ENCODE results near the gene APOH. TPM values are rescaled to one million over a fixed set of nuclear protein-coding genes. Genes with fewer than 3 reads are reported as not detected.
"Not testable (repeated sequence)": the region's sequence is repeated elsewhere in the genome, so short reads cannot be mapped to it uniquely, and the experiment has no call there.

The APOH gene, protein sequence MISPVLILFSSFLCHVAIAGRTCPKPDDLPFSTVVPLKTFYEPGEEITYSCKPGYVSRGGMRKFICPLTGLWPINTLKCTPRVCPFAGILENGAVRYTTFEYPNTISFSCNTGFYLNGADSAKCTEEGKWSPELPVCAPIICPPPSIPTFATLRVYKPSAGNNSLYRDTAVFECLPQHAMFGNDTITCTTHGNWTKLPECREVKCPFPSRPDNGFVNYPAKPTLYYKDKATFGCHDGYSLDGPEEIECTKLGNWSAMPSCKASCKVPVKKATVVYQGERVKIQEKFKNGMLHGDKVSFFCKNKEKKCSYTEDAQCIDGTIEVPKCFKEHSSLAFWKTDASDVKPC
- polyA plus RNA-seq (ENCODE audit: insufficient read length in 10 of 10) = 1 to 10 TPM in 1 of 10 donors, under 1 TPM in 1, not detected in 8; 0.30 to 2.6 TPM
- long read RNA-seq, donor 1 = 0 reads
- long read RNA-seq, donor 2 = 0 reads
- long read RNA-seq, donor 3 = 0 reads
- long read RNA-seq, donor 4 = 0 reads
- long read RNA-seq, donor 5 = 0 reads
- long read RNA-seq, donor 6 = 0 reads
- long read RNA-seq, donor 7 = 0 reads
- long read RNA-seq, donor 8 = 0 reads
- long read RNA-seq, donor 9 = 0 reads

DNA sequence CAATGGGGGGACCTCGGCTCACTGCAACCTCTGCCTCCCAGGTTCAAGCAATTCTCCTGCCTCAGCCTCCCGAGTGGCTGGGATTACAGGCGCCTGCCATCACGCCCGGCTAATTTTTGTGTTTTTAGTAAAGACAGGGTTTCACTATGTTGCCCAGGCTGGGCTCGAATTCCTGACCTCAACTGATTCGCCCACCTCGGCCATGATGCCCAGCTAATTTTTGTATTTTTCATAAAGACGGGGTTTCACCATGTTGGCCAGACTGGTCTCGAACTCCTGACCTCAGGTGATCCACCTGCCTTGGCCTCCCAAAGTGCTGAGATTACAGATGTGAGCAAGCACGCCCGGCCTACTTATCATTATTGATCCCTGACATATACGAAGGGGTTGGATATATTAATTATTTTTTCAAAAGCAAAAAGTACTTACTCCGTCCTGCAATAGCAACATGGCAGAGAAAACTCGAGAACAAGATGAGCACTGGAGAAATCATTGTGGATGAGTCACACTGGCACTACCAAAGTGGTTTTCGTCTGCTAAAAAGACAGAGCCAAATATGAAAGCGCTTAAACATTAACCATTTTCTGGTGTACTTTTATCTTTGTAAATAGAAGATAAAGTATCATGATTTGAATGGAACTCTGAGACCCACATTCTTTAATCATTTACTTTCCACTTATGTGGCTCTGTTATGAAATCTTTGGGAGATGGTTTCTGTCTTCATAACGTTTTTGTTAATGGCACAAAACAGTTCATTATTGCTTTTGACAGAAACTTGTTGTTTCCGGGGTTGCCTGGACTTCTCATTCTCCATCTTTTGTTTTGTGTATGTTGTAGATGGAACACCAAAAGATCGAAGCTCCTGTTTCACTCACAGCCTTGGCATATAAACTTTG lies at the start of gene APOH:
TSS of gene APOH (minus strand) at position 529 of the 896 bp plus-strand sequence. CDS start at position 493, 36 bp downstream.
- DNase-seq = no peak

DNA sequence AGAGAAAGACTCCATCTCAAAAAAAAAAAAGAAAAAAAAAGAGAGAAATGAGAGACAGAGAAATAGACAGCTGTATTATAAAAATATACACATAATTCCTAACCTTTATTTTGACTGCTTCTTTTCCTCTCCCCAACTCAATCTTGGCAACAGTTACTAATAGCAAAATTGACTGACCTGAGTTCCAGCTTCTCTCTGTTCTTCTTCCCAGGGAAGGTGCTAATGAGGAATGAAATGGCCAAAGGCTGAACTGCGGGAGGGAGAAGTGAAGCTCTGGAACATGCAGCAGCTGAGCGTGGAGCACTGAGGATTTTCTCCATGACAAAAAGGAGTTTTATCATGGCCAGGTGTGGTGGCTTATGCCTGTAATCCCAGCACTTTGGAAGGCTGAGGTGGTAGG lies 48.0 kb upstream of the APOH start:
- DNase-seq = no peak

DNA sequence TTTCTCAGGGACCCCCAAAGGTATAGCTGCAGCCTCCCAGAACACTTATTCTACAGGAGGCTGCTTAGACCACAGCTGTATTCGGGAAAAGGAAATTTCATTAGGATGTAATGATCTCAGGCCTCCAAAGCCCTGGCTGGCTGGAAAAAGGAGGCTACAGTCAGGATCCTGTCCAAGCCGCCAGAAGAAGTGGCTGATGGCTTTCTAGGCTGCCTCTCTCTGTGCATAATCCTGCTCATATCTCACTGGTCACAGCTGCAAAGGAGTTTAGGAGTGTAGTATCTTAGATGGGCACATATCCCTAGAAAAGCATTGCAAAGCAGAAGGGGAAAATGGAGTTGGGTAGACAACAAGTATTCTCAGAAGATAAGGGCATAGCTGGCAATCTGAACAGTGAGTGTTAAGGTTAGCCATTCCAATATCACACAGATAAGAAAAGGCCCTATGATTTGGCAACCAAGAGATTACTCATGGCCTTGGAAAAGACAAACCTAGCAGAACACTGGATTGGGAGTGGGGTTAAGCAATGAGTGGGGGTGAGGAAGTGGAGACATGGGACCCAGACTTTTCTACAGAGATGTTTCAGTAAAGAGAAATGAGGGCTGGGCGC lies 47.2 kb upstream of the APOH start:
- DNase-seq = no peak

DNA sequence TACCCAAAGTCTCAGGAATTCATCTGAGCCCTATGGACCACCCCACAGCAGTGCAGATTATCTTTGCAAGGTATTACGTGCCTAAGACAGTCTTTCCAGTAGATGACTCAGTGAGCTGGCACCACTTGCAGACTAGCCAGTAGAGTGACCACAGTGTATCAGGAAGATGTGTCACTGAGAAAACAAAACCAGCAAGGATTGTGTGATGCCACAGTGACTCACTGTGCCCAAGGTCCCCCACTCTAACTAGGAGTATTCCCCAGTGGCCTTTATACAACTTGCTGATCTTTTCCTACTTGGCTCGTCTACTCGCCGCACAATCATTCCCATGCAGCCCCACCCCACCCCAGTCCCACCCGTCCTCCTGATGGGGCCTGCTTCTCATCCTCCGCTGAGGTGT lies 46.4 kb upstream of the APOH start:
- DNase-seq = peak in 1 of 3 donors; percentile 79

DNA sequence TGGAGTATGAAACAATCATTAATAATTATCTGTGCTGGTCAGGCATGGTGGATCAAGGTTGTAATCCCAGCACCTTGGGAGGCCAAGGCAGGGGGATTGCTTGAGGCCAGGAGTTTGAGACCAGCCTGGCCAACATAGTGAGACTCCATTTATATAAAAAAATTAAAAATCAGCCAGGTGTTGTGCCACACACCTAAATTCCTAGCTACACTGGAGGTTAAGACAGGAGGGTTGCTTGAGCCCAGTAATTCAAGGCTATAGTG lies 44.3 kb upstream of the APOH start:
- no peak for DNase-seq

DNA sequence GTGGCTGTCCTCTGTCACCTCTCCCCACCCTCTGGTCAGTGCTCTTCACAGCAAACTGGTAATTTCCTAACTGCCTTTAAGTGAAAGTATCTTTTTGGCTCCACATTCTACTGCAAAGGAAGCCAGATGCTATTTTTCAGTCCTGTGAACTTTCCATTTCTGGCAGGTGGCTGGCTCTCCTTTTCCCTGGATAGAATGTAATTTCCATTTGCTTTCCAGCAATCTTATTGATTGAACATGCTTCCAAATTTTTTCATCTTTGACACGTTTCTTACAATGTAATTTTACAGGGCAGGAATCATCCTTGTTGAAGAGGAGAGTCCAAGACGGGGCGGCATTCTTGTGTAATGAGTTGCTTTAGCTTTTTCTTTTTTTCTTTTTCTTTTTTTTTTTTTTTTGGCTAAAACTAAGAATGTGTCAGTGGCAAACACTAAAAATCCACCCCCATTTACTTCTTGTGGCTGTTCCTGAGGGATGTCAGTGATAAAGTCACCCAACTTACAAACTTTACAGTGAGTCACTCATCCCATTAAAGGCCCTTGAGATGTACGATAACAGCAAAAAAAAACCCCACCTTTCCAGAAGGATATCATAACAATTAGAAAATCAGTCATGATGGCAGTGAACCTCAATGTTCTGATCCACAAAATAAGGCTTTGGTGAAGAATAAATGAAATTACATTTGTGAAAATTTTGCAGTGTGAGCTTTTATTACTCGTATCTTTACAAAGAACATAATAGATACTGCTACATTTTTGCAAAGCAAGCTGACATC lies 43.8 kb upstream of the APOH start:
- DNase-seq = peak; percentile 66 to 81 (median 80)

DNA sequence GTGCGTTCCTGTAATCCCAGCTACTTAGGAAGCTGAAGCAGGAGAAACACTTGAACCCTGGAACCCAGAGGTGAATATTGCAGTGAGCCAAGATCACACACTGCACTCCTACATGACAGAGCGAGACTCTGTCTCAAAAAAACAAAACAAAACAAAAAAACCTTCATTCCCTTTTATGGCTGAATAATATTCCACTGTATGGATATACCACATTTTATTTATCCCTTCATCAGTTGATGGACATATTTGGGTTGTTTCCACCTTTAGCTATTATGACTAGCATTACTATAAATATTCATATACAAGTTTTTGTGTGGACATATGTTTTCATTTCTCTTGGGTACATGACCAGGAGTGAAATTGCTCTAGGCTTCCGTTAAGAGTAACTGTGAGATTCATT lies 42.3 kb upstream of the APOH start:
- DNase-seq = no peak

DNA sequence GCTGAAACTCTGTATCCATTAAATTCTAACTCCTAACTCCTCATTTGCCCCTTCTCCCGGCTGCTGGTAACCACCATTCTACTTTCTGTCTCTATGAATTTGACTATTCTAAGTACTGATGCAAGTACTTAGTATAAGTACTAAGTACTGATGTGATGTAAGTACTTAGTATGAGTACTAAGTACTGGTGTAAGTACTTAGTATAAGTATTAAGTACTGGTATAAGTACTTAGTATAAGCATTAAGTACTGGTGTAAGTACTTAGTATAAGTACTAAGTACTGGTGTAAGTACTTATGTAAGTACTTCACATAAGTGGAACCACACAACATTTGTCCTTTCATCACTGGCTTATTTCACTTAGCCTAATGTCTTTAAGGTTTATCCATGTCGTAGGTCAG lies 40.9 kb upstream of the APOH start:
- no peak for DNase-seq

DNA sequence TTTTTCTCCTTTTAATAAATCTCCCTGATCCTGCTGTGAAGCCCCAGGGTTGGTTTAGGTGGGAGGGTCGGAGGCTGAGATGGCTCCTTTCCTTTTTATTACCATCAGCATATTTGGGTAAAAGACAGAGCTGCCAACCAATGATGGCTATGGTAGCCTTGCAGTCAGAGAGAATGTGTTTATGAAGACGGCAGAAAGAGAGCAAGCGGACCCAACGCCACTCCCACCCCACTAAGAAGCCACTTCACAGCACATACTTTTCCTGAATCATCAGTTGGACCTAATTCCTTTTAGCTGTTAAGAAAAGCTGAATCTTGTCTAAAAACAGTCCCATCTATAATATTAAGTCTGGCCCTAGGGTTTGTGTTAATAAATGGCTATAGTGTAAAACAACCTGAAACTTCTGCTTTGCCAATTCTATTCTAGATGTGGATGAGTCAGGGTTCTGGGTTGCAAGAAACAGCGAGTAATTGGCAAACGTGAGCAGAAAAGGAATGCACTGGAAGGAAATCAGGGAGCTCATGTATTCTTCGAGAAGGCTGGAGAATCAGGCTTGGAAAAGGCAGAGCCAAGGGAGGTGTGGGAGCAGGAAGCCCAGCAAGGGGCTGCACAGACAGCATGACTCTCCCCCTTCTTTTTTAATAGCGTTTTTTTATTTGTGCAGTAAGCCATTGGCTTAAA lies 39.2 kb upstream of the APOH start:
- DNase-seq = peak; percentile 41 to 73 (median 46)

DNA sequence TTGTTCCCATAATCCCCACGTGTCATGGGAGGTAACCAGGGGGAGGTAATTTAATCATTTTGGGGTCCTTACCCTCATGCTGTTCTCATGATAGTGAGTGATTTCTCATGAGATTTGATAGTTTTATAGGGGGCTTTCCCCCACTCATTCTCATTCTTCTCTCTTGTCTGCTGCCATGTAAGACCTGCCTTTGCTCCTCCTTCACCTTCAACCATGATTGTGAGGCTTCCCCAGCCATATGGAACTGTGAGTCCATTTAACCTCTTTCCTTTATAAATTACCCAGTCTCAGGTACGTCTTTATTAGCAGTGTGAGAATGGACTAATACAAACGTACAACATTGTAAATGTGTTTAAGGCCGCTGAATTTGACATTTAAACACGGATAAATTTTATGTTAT lies 35.5 kb upstream of the APOH start:
- no peak for DNase-seq

DNA sequence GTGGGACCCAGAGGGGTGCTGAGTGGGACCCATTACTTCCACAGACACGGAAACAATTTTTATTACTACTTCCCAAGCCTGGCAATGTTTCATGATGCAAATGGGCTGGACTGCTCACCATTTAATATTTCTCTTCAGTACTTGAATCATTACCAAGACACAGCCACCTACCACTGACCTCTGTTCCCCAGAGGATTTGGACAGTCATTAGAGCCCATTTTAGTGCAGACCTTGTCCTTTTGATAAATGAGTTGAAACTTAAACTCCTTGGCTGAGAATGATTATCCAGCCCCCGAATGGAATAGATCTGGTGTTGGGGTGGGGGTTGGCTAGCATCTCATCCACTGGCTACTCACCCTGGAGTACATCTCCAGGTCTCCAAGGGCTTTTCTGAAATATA lies 33.6 kb upstream of the APOH start:
- no peak for DNase-seq

DNA sequence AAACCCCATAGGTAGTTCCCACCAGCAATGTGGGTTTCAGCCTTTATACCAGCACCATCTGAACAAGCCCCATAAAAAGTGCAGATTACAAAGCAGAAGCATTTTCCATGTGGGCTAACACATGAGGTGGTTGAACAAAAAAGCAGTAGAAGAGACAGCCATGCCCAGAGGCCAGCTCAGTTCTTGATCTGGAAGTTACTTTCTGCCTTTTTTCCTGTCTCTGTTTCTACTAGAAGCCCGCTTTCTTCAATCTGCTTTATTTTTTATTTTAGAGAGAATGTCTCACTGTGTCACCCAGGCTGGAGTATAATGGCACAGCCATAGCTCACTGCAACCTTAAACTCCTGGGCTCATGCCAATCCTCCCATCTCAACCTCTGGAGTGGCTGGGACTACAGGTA lies 31.5 kb upstream of the APOH start:
- no peak for DNase-seq

DNA sequence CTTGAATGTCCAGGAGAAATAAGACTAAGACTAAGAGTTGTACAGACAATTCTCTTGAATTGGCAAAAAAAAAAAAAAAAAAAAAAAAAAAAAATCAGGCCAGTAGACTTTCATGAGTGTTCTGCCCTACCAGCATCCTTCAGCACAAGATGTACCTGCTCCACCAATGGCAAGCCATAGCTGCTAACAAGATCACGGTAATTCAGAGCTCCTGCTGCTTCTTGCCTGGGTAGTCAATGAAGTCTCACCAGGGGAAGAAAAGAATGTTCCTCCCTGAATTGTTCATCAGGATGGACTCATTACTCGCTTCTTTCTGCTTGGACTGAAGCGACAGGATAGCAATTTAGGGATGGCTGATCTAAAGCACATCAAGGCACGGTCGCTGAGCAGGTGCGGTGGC lies 31.1 kb upstream of the APOH start:
- no peak for DNase-seq

DNA sequence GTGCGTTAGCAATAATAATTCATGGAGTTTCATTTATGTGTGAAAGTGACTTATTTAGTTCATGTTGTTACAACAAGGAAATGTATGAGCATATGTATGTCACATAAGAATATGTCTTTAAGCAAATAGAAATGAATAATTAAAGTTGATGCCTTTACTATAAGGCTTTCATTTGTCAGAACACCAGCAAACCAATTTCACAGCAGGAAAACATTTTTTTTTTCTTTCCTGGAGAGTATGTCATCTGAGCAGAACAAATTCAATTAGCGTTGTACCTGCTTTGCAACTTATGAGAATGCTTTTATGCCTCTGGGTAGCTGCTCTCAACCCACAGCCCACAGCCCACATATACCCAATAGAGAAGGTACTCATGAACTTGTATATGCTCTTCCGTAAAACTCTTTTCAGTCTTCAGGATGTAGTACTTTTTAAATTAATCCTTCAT lies 26.3 kb upstream of the APOH start:
- no peak for DNase-seq

DNA sequence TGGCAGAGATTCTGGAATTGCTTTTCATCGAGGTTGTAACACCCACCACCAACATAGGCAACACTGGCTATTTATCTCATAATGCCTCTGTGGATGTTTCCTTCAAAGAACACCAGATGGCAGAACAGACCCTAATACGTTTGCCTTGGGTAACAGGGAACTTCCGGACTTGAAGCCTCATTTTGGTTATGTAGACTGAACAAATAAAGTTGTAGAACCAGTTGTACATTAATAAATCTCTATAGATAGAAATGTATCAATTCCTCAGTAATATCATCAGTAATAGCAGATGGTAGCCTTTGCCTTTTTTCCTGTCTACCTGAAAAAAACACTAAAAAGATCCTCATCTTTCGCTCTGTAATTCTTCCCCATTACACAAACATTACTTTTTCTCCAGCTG lies 25.9 kb upstream of the APOH start:
- DNase-seq = peak; percentile 69 to 77 (median 76)

DNA sequence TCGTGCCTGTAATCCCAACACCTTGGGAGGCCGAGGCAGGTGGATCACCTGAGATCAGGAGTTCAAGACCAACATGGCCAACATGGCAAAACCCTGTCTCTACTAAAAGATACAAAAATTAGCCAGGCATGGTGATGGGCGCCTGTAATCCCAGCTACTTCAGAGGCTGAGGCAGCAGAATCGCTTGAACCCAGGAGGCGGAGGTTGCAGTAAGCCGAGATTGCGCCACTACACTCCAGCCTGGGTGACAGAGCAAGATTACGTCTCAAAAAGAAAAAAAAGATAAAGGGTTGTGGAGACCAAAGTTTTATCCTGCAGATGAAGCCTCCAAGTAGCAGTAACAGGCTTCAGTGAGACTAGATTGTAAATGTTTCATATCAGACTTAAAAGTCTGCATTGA lies 24.2 kb upstream of the APOH start:
- DNase-seq = not testable (repeated sequence)

DNA sequence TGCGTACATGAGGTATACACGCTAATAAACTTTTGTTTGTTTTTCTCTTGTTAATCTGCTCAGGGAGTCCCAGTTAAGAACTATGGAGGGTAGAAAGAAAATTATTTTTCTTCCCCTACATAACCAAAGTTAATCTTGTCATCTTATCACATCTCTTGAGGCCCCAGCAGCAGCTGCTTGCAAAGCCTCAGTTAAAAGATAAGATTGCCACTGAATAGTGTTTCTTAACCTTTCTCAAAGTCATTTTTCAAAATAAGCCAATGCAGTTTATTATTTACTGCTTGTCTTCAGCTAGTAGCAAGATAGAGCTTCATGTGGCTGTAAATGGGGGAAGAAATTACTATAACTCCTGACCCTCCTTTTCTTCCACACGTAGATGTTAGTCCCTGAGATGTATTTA lies 21.5 kb upstream of the APOH start:
- no peak for DNase-seq

DNA sequence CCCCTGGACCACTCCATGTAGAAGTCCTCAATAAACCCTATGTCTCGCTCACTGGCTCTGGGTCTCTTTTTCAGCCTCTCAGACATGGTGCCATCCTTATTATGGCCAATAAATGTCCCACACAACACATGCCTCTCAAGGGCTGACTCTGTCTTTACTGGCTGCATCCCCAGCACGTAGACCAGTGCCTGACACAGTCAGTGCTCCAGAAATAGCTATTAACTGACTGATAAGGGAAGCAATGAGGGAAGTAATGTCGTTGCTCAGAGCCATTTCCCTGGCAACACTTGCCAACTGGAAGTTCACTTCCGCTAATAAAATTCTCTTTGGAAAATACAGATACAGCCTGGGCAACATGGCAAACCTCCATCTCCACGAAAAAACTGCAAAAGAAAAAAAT lies 19.1 kb upstream of the APOH start:
- no peak for DNase-seq

DNA sequence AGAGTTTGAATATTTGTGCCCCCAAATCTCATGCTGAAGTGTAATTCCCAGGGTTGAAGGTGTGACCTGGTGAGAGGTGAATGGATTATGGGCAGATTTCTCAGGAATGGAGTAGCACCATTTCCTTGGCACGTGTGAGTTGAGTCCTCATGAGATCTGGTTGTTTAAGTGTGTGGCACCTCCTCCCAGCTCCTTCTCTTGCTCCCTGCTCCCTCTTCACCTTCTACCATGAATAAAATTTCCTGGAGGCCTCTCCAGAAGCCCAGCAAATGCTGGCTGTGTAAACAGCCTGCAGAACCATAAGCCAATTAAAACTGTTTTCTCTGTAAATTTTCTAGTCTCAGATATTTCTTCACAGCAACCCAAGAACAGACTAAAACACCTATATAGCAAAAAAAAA lies 12.6 kb upstream of the APOH start:
- DNase-seq = no peak

DNA sequence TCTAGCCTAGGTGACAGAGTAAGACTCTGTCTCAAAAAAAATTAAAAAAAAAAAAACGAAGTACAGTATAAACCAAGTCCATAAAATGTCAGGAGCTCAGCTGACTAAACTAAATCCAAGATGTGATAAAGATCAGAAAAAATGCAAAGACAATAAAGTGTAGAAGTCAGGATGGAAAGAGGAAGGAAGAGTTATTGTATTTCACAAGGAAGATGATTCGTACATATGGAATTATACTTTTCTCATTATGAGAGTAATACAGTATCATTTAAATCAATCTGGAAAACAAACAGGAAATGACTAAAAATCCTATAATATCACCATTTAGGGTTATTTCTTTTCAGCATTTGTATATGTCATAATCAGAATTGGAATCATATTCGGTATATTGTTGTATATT lies 11.4 kb upstream of the APOH start:
- DNase-seq = peak in 1 of 3 donors; percentile 38

DNA sequence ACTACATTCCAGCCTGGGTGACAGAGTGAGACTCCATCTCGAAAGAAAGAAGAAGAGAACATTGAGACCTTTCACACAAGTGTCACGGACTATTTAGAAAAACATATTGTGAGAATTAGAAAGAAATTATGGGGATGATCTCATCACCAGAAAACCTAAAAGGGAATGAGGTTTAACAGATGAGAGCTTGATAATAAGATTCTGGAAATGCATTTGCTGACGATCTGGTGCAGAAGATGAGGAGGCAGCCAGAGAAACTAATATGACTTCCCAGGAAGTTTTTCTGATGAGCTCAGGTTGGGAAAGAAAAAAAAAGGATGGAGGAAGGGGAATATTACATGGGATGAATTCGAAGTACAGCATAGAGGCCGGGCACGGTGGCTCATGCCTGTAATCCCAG lies 10.8 kb upstream of the APOH start:
- DNase-seq = no peak

All from muscle of back (tissue), 13 donors.